IMR-90 (cell line): ENCODE results near the gene TP73. TPM values are rescaled to one million over a fixed set of nuclear protein-coding genes. Genes with fewer than 3 reads are reported as not detected.
"Not testable (repeated sequence)": the region's sequence is repeated elsewhere in the genome, so short reads cannot be mapped to it uniquely, and the experiment has no call there.

Source experiments
- ATAC-seq: fragments of 200-7000 bp; cut with Tn5 transposase; 2 replicates; pipeline ENCODE4 v1.9.1; 2020; ENCODE audit warnings: low read depth, mild to moderate bottlenecking, moderate library complexity
- BruUV-seq: library from RNA; stranded (reverse); fragments of 400-500 nt; replicated peaks from 2 replicates; lab custom pipeline; 2021; lab: Mats Ljungman, UMichigan
- CTCF ChIA-PET: fragments of 300-600 bp; formaldehyde crosslinking; extraction: SDS; loops from one replicate; lab custom pipeline; 2021; ENCODE audit warnings: antibody characterized with exemption; lab: Yijun Ruan, JAX
- POLR2A ChIA-PET: fragments of 300-600 bp; sonication (Branson Sonifier 250); formaldehyde crosslinking; loops from one replicate; lab custom pipeline; 2022; ENCODE audit warnings: antibody characterized with exemption; ENCODE audit not compliant: unreplicated experiment; lab: Charles Lee
- DNase-seq: peaks from one replicate; pipeline ENCODE4 v3.0.0; 2013
- H2AFZ ChIP-seq: replicated peaks from 2 replicates; pipeline ENCODE3; 2013; ENCODE audit warnings: low read length, mild to moderate bottlenecking; ENCODE audit not compliant: poor library complexity
- H2AK5ac ChIP-seq: 2 replicates; pipeline ENCODE4 v1.6.1; 2013; ENCODE audit warnings: low read depth, low read length, inconsistent platforms
- H2AK9ac ChIP-seq: replicated peaks from 2 replicates; pipeline ENCODE3; 2013; ENCODE audit warnings: mild to moderate bottlenecking, low read depth, low read length, moderate library complexity; ENCODE audit not compliant: poor library complexity
- H2BK120ac ChIP-seq: 2 replicates; pipeline ENCODE4 v1.6.1; 2013; ENCODE audit warnings: low read depth, low read length, inconsistent platforms
- H2BK15ac ChIP-seq: 3 replicates; pipeline ENCODE4 v1.6.1; 2013; ENCODE audit warnings: low read depth, low read length, inconsistent platforms
- H2BK20ac ChIP-seq: 2 replicates; pipeline ENCODE4 v1.6.1; 2013; ENCODE audit warnings: low read depth, mild to moderate bottlenecking, inconsistent platforms, low read length, moderate library complexity
- H2BK5ac ChIP-seq: 2 replicates; pipeline ENCODE4 v1.6.1; 2013; ENCODE audit warnings: mild to moderate bottlenecking, low read depth, low read length, inconsistent platforms; ENCODE audit not compliant: poor library complexity, severe bottlenecking
- H3K14ac ChIP-seq: replicated peaks from 2 replicates; pipeline ENCODE4 v1.6.1; 2013; ENCODE audit warnings: low read depth, low read length, inconsistent platforms
- H3K18ac ChIP-seq: 2 replicates; pipeline ENCODE4 v1.6.1; 2013; ENCODE audit warnings: low read depth, low read length, control low read depth
- H3K23ac ChIP-seq: 2 replicates; pipeline ENCODE4 v1.6.1; 2013; ENCODE audit warnings: low read depth, low read length, inconsistent platforms
- H3K27ac ChIP-seq: 2 replicates; pipeline ENCODE4 v1.5.1; 2013; ENCODE audit warnings: mild to moderate bottlenecking, control low read depth, low read length; ENCODE audit not compliant: insufficient read depth
- H3K27me3 ChIP-seq: 2 replicates; pipeline ENCODE4 v1.6.1; 2013; ENCODE audit warnings: low read length; ENCODE audit not compliant: control insufficient read depth, insufficient read depth
- H3K36me3 ChIP-seq: 2 replicates; pipeline ENCODE4 v1.6.1; 2013; ENCODE audit warnings: low read length, mixed read lengths; ENCODE audit not compliant: control insufficient read depth, insufficient read depth
- H3K4ac ChIP-seq: 2 replicates; pipeline ENCODE4 v1.6.1; 2013; ENCODE audit warnings: low read depth, low read length, inconsistent platforms
- H3K4me1 ChIP-seq: 2 replicates; pipeline ENCODE4 v1.6.1; 2013; ENCODE audit warnings: low read length, mixed read lengths; ENCODE audit not compliant: control insufficient read depth, insufficient read depth
- H3K4me2 ChIP-seq: 2 replicates; pipeline ENCODE4 v1.6.1; 2013; ENCODE audit warnings: low read depth, mild to moderate bottlenecking, control low read depth, low read length, moderate library complexity
- H3K4me3 ChIP-seq: 2 replicates; pipeline ENCODE4 v1.5.1; 2013; ENCODE audit warnings: low read depth, mild to moderate bottlenecking, control low read depth, low read length, moderate library complexity; ENCODE audit not compliant: insufficient read depth
- H3K56ac ChIP-seq: 2 replicates; pipeline ENCODE4 v1.6.1; 2013; ENCODE audit warnings: low read length, inconsistent platforms; ENCODE audit not compliant: insufficient read depth; ENCODE audit errors: extremely low read depth
- H3K79me1 ChIP-seq, 2 experiments: 2 replicates each; pipeline ENCODE4 v1.6.1; 2013; ENCODE audit warnings: low read length in 2 of 2, inconsistent platforms in 1 of 2, low read depth in 1 of 2
- H3K9ac ChIP-seq: 2 replicates; pipeline ENCODE4 v1.6.1; 2013; ENCODE audit warnings: low read depth, low read length, control low read depth
- H3K9me1 ChIP-seq: 2 replicates; pipeline ENCODE4 v1.6.1; 2013; ENCODE audit warnings: low read length, inconsistent platforms; ENCODE audit not compliant: insufficient read depth
- H3K9me3 ChIP-seq: 2 replicates; pipeline ENCODE4 v1.6.1; 2013; ENCODE audit warnings: low read length; ENCODE audit not compliant: control insufficient read depth, insufficient read depth
- H4K20me1 ChIP-seq: 2 replicates; pipeline ENCODE4 v1.6.1; 2013; ENCODE audit warnings: low read length, inconsistent platforms; ENCODE audit not compliant: insufficient read depth
- H4K5ac ChIP-seq: 2 replicates; pipeline ENCODE4 v1.6.1; 2013; ENCODE audit warnings: mild to moderate bottlenecking, low read depth, low read length, control low read depth
- H4K8ac ChIP-seq, 2 experiments: 2 replicates each; pipeline ENCODE4 v1.6.1; 2013; ENCODE audit warnings: low read depth in 2 of 2, low read length in 2 of 2, control low read depth in 1 of 2, inconsistent platforms in 1 of 2
- H4K91ac ChIP-seq: 2 replicates; pipeline ENCODE4 v1.6.1; 2013; ENCODE audit warnings: low read depth, low read length, inconsistent platforms; ENCODE audit not compliant: insufficient read depth
- RAD21 ChIP-seq: IDR thresholded peaks from 2 replicates; pipeline ENCODE4 v1.6.1; 2012; ENCODE audit warnings: low read length, improper control_type of control experiment
- SMC3 ChIP-seq: fragments of 150-350 bp; IDR thresholded peaks from 2 replicates; pipeline ENCODE4 v1.6.1; 2016; ENCODE audit warnings: low read depth, mild to moderate bottlenecking, antibody characterized with exemption, low read length, moderate library complexity
- WGBS, 2 experiments: methylation state at CpG; one replicate each; pipeline versions ENCODE4 v1.1.5 to v1.1.7; 2013; ENCODE audit warnings: missing lambda C conversion rate in 2 of 2; ENCODE audit not compliant: insufficient read length in 1 of 2; ENCODE audit errors: extremely low coverage in 2 of 2; 5-methylcytosine and 5-hydroxymethylcytosine counted together
- dilution Hi-C: fragments of 300-500 bp; cut with HindIII; formaldehyde crosslinking; loops from one replicate; pipeline ENCODE4 v1.14.3; 2018; ENCODE audit warnings: low sequenced_read_pairs; ENCODE audit not compliant: unreplicated experiment
- in situ Hi-C: fragments of 300-500 bp; cut with MboI; formaldehyde crosslinking; loops from 3 replicates; pipeline ENCODE4 v1.14.3; 2019; ENCODE audit warnings: low sequenced_read_pairs, inconsistent platforms, mixed read lengths
- intact Hi-C: fragments of 100-400 bp; cut with micrococcal nuclease; formaldehyde crosslinking; loops from 2 replicates; pipeline ENCODE4 v1.10.0; 2022
- polyA plus RNA-seq, 3 experiments: library from polyadenylated mRNA; depleted of rRNA; stranded (reverse); fragments of >200 nt; gene quantifications; 2 replicates each; pipeline ENCODE4 v1.2.3, GENCODE V29; 2012; ENCODE audit warnings: low replicate concordance in 1 of 3
- total RNA-seq: library from RNA; depleted of rRNA; stranded (reverse); fragments of >200 nt; gene quantifications from 2 replicates; pipeline ENCODE4 v1.2.3, GENCODE V29; 2012
- TF ChIP-seq, protein P1 (sequence below): conservative IDR thresholded peaks from 2 replicates; pipeline ENCODE4 v1.5.1; 2012; ENCODE audit warnings: mild to moderate bottlenecking, low read depth, low read length, improper control_type of control experiment

The TP73 gene
- total and polyA plus RNA-seq, 2 of the 4 experiments (the other 2 are of a cell fraction), result not detected

GRCh38 chr1:3621151-3621671 is 31.1 kb upstream of the TP73 start:
- H2BK20ac ChIP-seq, H3K9me3 ChIP-seq, H2BK120ac ChIP-seq, H2BK15ac ChIP-seq, H4K91ac ChIP-seq, BruUV-seq, H4K8ac ChIP-seq, POLR2A ChIA-PET, H3K18ac ChIP-seq, H2AK9ac ChIP-seq, H3K56ac ChIP-seq, H3K14ac ChIP-seq, H2AK5ac ChIP-seq, H3K4ac ChIP-seq, H3K23ac ChIP-seq, H4K20me1 ChIP-seq, H3K4me3 ChIP-seq, H4K5ac ChIP-seq, intact Hi-C loops, H2BK5ac ChIP-seq, ATAC-seq, H3K9me1 ChIP-seq, H3K27ac ChIP-seq, H3K4me2 ChIP-seq, H2AFZ ChIP-seq, dilution Hi-C loops, H3K36me3 ChIP-seq, H3K27me3 ChIP-seq, H3K9ac ChIP-seq: not testable (repeated sequence)
- Histone ChIP-seq H3K4me1 (peaks cover 11% of the 10 kb centered on the region), H3K79me1 (peaks cover 11 to 23% of the 10 kb centered on the region in 2 experiments; a peak in 3 of 4 replicates)
- in situ Hi-C loops, result loop anchor here (5.0 kb wide), 2 partner anchors 64 to 134 kb away; no protein-coding TSS in a partner anchor
- CTCF ChIA-PET, result interaction anchor here (0.6 to 1.2 kb wide), 9 partner anchors 9 to 974 kb away, joined by 3 to 6 read pairs (median 4); no protein-coding TSS in a partner anchor
- peak; percentile 61 for TF ChIP-seq RAD21
- TF ChIP-seq, protein P1, sequence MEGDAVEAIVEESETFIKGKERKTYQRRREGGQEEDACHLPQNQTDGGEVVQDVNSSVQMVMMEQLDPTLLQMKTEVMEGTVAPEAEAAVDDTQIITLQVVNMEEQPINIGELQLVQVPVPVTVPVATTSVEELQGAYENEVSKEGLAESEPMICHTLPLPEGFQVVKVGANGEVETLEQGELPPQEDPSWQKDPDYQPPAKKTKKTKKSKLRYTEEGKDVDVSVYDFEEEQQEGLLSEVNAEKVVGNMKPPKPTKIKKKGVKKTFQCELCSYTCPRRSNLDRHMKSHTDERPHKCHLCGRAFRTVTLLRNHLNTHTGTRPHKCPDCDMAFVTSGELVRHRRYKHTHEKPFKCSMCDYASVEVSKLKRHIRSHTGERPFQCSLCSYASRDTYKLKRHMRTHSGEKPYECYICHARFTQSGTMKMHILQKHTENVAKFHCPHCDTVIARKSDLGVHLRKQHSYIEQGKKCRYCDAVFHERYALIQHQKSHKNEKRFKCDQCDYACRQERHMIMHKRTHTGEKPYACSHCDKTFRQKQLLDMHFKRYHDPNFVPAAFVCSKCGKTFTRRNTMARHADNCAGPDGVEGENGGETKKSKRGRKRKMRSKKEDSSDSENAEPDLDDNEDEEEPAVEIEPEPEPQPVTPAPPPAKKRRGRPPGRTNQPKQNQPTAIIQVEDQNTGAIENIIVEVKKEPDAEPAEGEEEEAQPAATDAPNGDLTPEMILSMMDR, result peak; percentile 53
- TF ChIP-seq SMC3, result peak; percentile 65
- no CpG with 5 or more reads among the region's 15 CpGs for WGBS, 2 experiments
- DNase-seq, result peak; percentile 47

DNA sequence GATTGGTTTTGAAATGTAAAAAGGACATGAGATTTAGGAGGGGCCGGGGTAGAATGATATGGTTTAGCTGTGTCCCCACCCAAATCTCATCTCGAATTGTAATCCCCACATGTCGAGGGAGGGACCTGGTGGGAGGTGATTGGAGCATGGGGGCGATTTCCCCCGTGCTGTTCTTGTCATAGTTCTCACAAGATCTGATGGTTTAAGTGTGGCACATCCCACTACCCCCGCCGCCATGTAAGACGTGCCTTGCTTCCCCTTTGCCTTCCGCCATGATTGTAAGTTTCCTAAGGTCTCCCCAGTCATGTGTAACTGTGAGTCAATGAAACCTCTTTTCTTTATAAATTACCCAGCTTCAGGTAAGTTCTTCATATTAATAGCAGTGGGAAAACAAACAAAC is 30.2 kb upstream of the TP73 start:
- H3K23ac ChIP-seq, H3K4ac ChIP-seq, H3K4me2 ChIP-seq, H3K4me3 ChIP-seq, H2AK5ac ChIP-seq, H3K27ac ChIP-seq, H4K91ac ChIP-seq, H4K5ac ChIP-seq, H4K8ac ChIP-seq, H2AK9ac ChIP-seq, H3K18ac ChIP-seq, H3K14ac ChIP-seq, intact Hi-C loops, H3K9me1 ChIP-seq, H2BK120ac ChIP-seq, H2BK5ac ChIP-seq, H3K56ac ChIP-seq, H2BK20ac ChIP-seq, H3K9ac ChIP-seq, H2BK15ac ChIP-seq, H4K20me1 ChIP-seq, POLR2A ChIA-PET, ATAC-seq, H3K36me3 ChIP-seq, H2AFZ ChIP-seq, H3K27me3 ChIP-seq, DNase-seq, H3K9me3 ChIP-seq, dilution Hi-C loops, BruUV-seq: not testable (repeated sequence)
- no CpG with 5 or more reads among the region's 9 CpGs for WGBS, 2 experiments
- Histone ChIP-seq H3K79me1 (peaks cover 12 to 23% of the 10 kb centered on the region in 2 experiments; a peak in 3 of 4 replicates), H3K4me1 (peaks cover 11% of the 10 kb centered on the region)
- CTCF ChIA-PET, result interaction anchor here (1.1 kb wide), 1 partner anchor 8 kb away, joined by 4 read pairs; no protein-coding TSS in a partner anchor
- in situ Hi-C loops, result loop anchor here (5.0 kb wide), 2 partner anchors 65 to 135 kb away; no protein-coding TSS in a partner anchor
